ENCODE measurements around the gene ADGRG2.

The ADGRG2 gene, protein sequence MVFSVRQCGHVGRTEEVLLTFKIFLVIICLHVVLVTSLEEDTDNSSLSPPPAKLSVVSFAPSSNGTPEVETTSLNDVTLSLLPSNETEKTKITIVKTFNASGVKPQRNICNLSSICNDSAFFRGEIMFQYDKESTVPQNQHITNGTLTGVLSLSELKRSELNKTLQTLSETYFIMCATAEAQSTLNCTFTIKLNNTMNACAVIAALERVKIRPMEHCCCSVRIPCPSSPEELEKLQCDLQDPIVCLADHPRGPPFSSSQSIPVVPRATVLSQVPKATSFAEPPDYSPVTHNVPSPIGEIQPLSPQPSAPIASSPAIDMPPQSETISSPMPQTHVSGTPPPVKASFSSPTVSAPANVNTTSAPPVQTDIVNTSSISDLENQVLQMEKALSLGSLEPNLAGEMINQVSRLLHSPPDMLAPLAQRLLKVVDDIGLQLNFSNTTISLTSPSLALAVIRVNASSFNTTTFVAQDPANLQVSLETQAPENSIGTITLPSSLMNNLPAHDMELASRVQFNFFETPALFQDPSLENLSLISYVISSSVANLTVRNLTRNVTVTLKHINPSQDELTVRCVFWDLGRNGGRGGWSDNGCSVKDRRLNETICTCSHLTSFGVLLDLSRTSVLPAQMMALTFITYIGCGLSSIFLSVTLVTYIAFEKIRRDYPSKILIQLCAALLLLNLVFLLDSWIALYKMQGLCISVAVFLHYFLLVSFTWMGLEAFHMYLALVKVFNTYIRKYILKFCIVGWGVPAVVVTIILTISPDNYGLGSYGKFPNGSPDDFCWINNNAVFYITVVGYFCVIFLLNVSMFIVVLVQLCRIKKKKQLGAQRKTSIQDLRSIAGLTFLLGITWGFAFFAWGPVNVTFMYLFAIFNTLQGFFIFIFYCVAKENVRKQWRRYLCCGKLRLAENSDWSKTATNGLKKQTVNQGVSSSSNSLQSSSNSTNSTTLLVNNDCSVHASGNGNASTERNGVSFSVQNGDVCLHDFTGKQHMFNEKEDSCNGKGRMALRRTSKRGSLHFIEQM

DNA sequence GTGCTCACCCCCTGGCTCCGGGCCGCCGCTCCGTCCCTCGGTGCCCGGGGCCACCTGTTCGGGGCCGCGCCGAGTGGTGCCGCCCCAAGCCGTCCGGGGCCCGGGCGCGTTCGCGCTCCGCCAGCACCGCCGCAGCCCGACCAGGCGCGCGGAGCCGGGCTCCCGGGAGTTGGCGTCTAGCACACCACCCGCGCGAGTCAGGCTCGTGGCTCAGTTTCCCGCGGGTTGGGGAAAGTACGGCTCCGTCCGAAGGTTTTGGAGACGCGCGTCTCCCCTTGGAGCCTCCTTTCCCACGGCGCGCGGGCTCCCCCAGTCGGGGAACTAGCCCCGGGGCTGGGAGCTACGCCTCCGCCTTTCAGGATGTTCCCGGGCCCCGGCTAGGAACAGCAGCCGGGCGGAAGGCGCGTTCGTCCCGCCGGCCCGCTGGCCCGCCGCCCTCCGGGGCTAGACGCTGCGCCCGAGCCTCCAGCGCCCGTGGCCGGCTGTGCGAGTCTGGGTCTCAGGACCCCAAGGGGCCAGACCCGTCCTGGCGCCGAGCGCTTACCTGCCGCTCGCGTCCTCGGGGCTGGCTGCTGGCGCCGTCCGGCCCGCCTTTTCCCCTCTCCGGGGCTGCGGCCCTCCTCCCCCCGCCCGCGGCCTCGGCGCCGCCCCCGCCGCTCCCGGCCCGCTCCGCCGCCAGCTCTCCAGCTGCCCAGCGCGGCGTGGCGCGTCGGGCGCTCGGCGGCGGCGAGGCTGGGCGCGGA is at the start of gene ADGRG2:
ADGRG2 (minus strand) TSS at position 571 of the 743 bp plus-strand sequence. CDS start 53,634 bp downstream, outside the sequence.
- peak; percentile 69 for DNase-seq

DNA sequence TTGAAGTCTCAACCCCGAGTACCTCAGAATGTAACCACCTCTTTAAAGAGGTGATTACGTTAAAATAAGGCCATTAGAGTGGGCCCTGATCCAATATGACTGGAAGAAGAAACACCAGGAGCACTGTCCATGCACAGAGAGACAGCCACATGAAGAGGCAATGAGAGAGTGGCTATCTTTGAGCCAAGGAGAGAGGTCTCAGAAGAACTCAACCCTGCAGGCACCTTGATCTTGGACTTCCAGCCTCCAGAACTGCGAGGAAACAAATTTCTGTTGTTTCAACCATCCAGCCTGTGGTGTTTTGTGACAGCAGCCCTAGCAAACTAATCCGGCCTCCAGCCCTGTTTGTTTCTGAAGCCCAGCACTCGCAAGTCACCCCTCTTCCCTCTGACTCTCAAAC is 46.3 kb upstream of the ADGRG2 start:
- no peak for DNase-seq

DNA sequence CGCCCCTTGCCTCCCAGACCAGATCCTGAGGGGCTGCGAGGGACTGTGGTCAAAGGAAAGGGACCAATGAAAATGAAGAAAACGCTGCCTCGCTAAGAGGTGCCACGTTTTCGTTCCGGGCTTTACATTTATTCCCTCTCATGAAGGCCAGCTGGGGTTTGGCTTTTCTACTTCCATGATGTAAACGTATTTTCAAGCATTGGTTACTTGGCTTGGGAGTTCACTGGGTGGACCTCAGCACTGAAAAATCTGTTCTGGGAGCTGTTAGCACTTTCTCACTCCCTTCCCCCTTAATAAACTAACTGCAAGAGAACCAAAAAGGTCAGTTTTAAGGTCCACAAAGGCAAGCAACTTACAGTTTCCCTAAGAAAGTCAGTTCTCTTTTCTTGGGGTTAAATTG is 40.6 kb upstream of the ADGRG2 start:
- no peak for DNase-seq

DNA sequence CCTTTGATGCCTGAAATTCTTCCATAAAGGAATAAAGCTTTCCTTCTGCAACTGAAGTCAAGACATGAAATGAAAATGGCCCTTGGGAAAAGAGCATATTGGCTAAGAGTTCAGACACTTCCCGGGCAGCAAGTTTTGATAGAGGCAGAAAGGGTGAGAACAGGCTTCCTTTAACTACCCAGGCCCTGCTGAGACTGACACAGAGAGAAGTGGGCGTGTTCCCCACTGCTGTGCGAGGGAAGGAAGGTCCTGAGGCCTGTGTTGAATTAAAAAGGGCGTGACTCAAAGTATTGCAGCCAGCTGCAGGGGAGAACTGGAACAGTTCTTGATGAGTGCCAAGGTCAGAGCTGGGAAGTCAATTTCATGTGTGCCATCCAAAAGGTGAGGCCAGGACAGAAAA is 33.9 kb upstream of the ADGRG2 start:
- no peak for DNase-seq

DNA sequence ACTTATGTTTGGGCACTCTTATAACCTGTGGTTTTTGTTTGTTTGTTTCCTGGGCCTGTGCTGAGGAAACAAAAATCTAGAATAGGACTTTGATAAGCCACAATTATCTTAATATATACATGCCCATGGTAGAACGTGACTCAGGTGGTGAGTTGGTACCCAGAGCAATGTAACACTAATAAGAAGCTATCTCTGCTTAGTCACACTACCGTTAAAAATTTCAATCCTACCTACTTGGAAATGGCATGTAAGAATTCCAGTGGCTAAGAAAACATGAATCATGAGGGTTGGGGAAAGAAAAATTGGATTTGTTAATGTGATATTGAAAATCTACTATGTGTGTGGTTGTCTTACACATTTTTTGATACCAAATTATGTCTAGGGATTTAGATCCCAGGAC is 30.5 kb upstream of the ADGRG2 start:
- DNase-seq, result no peak

DNA sequence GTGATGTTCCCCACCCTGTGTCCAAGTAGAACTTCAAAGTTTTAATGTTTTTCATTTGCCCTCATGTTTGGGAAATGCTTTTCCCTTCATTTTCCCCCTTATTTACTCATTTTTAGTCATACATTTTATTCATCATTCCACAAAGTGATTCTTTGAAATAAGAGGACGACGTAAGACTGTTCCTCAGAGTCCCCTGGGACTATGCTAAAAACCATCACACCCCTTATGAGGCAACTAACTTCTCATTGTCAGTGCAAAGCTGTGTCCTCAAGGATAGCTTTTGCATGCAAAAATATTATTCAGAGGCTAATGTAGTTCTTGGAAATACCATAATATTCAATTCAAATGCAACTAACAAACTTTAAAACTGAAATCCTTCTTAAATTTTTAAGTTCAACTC is 14.8 kb upstream of the ADGRG2 start:
- no peak for DNase-seq

DNA sequence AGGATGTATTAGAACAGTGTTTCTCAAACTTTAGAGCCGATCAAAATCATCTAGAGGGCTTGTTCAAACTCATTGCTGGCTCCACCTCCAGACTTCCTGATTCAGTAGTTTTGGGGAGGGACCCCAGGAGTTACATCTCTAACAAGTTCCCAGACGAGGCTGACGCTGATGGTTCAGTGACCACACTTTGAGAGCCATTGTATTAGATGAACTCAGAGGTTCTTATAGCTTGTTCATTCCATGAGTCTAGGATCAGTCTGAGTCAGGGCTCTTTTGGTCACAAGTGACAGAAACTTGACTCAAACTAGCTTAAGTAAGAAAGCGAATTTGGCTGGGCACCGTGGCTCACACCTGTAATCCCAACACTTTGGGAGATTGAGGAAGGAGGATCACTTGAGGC is 11.5 kb upstream of the ADGRG2 start:
- no peak for DNase-seq

DNA sequence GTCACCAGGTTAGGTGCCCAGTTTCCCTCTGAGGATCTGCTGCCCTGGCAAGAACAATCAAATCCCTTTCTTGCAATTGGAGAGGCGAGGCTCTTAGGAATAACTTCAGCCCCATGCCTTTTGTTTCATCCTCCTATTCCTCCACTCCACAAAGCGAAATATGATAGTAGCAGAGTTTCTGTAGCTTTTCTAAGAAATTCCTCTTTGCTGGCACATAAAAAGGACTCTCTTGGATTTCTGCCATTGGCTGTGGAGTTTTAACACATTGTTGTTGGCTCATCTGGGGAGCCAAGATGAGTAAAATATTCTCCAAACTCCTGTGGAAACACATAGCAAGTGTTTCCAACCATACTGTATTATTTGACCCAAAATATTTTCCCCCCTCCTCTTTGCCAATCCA is 11.0 kb upstream of the ADGRG2 start:
- no peak for DNase-seq

DNA sequence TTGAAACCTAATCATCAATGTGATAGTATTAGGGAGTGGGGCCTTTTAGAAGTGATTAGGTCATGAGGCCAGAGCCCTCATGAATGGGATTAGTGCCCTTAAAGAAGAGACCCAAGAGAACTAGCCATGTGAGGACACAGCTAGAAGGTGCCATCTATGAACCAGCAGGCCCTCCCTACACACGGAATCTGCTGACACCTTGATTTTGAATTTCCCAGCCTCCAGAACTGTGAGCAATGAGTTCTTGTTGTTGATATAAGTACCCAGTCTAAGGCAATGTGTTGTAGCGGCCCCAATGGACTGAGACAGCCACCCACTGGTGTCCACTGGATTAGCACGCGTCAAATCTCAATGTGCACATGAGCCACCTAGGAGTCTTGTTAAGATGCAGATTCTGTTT is 8.4 kb upstream of the ADGRG2 start:
- DNase-seq, result no peak

DNA sequence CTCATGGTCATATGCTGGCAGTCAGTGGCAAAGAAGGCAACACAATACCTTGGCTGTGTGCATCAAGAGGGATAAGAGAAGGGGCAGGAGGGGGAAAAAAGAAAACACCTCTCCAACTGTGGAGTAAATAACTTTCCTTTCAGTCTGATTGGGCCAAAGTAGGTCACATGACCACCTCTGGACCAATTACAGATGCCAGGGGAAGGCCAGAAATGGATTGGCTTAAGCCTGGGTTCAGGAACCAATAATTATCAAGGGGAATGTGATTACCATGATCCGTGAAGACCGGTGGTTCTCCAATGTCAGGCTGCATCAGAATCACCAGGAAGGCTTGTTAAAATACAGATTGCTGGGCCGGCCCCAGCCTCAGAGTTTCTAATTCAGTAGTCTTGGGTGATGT is 7.4 kb upstream of the ADGRG2 start:
- DNase-seq, result no peak

DNA sequence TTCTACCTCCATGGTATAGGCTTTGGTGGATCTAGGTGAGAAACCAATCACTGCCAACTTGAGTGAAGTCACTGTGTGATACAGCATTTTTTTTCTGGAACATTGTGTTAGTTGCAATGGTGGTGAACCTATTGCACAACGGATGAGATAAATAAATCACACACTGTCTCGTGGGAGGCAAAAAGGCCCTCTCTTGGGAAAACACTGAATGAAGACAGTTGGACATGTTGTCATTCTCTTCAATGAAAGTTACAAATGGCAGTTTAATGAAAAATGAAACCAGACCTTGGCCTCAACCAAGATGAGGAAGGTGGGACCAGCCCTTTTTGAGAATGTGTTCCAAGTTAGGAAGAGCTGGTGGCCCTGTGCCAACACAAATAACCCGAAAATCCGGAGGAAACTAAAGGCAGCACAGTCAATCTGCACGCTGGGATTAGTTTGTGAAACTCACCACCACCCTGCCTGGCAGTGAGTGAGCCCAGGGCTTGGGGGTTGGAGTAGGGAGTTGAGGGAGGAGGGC is 5.4 kb upstream of the ADGRG2 start:
- DNase-seq, result no peak

DNA sequence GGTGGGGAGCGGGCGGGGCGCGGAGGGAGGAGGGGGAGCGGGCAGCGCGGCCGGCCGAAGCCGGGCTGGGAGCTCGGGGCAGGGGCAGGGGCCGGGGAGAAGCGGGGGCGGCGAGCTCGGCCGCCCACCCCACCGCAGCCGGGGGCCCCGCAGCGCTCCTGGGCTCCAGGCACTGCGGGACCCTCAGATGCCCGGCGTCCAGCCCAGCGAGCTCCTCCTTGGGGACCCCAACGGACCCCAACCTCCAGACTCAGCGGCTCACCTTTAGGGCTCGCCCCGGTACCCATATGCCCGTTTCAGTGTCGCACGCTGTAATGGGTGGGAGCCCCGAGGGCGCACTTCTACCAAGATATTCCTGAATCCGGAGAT is 357 bp upstream of the ADGRG2 start:
- DNase-seq, result peak; percentile 42

DNA sequence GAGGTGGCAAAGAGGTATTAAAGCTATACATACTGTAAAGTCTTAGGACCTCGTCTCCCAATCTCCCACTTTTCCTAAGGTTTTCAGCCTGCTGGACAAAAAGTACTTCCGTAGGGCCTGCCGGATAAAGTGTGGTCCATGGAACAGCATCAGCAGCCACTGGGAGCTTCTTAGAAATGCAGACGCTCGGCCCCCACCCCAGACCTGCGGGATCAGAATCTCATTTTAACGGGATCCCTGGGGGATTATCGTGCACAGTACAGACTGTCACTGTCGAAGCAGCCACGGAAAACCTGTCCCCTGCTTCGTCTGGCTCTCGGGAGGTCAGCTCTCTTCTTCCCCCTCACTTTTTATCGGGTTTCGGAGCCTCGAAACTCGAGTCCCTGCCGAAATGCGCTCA is 802 bp downstream of the ADGRG2 start:
- DNase-seq, result no peak

DNA sequence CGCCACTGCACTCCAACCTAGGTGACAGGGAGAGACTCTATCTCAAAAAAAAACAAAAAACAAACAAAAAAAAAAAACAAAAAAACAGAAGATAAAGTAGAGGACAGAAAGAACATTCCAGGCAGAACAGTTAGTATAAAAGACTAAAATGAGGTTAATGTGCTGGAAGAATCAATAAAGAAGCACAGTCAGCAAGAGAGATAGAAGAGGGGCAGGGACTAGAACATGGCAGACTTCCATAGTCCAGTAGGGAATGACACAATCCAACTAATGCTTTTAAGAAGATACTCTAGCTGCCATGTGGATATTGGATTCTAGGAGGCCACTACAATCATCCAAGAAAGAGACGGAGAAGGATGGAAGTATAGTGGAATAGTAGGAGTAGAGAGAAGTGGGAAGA is 11.6 kb downstream of the ADGRG2 start:
- DNase-seq, result no peak

DNA sequence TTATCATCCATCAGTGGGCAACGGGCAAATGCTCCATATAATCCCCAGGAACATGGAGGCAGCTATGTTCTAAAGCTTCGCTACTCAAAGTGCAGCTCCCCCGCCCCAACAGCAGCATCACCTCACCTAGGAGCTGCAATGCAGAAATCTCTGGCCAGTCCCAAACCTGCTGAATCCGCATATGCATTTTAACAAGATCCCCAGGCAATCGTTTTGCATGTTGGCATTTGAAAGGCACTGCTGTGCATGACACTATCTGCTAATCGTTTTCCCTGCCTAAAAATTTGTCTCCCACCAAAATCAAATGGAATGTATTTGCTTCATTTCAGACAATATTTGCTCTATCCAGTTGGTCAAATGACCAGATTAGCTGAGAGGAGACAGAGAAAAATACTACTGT is 15.2 kb downstream of the ADGRG2 start:
- no peak for DNase-seq

DNA sequence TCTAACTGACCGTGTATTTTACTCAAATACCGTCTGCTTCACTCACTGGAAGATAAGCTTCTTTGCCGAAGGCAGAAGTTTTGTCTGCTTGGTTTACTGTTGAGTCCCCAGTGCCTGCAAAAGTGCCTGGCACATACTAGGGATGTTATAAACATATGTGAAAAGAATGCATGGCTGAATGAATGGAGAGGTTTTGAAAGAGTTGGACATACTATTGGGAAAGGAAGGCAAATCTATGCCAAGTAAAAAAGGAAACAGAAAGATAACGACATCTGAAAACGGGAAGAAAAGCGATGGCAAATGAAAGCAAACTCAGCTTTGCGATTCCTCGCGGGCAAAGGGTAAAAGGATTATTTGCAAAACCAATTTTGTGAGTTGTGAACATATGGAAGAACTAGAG is 21.7 kb downstream of the ADGRG2 start:
- DNase-seq, result no peak

DNA sequence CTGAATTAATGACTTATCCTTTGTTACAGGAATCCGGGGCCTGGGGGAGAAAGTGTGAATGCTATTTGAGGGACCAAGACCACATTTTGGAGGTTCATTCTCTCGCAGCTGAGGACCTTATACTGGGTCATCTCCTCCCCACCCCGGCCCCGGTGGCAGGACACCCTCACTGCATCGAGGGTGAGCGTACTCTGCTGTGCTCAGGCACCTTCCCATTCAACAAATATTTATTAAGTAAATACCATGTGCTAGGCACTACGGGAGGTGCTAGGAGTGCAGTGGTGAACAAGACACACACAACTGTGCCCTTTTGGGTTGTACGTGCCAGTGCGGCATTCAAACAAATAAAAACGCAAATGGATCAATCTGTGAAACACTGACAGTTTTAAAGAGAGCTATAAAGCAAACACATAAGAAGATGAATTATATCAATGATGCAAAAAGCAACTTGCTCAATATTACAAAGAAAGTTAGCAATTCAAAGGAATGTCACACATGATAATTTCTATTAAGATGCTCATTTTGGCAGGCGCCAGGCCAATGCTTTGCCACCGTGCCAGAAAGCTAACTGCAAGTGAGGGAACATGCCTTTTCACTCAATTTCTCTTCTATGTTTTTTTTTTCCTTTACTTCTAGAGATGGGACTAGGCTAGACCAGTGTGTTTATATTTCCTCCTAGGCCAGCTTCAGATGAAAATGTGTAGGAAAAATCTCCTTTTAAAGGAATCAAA is 24.6 kb downstream of the ADGRG2 start:
- no peak for DNase-seq

DNA sequence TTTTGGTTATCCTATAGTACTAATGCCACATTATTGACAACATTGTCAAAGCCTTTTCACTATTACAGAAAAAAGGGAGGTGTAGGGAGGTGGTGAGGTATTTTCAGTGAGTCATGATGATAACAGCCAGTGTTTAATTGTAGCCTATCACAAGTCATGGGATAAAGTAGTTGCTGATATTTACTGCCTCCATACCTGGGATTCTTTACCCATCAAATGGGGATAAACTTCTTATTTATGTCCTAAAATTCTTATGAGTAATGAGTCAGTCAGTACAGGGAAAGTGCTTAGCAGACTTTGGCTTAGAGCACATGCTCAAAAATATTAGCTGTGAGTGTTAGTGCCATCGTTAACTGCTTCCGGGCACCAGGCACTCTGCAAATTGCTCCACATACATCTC is 25.7 kb downstream of the ADGRG2 start:
- no peak for DNase-seq

DNA sequence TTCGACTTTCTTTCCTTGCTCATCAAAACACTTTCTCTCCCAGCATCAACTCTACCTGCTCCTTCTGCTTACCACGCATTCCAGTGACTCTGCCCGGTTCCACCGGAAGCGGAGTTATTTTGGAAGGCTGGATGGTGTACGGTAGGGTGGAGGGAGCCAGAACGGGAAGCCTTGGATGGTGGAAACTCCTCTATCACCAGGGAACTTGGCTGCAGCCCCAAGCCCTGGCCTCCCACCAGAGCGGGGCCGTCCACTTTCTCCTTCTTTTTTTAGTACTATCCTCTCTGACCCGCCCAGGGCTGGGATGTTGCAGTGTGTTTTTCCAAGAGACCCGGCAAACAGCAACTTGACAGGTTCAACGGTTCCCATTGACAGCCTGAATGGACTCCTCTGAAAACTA is 27.6 kb downstream of the ADGRG2 start:
- peak; percentile 52 for DNase-seq

DNA sequence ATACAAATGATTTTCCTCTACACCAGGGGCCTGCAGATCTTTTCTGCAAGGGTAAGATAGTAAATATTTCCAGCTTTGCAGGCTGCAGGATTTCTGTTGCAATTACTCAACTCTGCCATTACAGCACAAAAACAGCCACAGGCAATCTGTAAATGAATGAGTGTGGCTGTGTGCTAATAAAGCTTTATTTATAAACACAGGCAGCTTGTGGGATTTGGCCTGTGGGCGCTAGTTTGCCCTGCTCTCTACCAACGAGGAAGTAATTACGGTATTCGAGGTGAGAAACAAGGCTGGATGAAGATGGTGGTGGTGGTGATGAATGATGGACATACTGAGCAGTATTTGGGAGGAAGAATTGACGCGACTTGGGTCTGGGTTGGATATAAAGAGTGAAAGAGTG is 30.7 kb downstream of the ADGRG2 start:
- DNase-seq, result no peak

DNA sequence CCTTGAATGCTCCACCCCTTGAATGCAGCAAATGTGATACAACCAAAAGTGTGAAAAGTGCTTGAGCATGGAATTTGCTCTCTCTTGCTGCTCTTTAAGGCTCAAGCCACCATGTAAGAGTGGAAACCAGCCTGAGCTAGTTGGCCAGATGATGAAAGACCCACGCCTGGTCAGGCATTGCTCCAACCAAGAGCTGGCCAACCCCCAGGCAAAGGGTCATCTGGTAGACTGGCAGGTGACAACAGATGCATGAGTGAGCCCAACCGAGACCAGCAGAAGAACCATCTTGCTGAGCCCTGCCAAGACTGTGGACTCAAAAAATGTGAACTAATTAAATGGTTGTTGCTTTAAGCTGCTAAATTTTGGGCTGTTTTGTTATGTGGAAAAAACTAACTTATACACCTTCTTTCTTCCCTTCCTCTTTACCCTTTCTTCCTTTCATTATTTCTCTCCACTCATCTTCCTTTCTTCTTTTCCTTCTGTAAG is 32.7 kb downstream of the ADGRG2 start:
- DNase-seq, result no peak
